NOMO-1 treated with dmso at 0.1 percent for 144 hours (cell line): Measurements from ENCODE around the gene OBP2A.

Source experiments
- DNase-seq: peaks from one replicate; lab custom pipeline; 2025; ENCODE audit not compliant: unreplicated experiment; lab: John Stamatoyannopoulos, UW

The OBP2A gene

GRCh38 chr9:135551456-135551855, 5.5 kb downstream of the OBP2A start:
- no peak for DNase-seq

DNA sequence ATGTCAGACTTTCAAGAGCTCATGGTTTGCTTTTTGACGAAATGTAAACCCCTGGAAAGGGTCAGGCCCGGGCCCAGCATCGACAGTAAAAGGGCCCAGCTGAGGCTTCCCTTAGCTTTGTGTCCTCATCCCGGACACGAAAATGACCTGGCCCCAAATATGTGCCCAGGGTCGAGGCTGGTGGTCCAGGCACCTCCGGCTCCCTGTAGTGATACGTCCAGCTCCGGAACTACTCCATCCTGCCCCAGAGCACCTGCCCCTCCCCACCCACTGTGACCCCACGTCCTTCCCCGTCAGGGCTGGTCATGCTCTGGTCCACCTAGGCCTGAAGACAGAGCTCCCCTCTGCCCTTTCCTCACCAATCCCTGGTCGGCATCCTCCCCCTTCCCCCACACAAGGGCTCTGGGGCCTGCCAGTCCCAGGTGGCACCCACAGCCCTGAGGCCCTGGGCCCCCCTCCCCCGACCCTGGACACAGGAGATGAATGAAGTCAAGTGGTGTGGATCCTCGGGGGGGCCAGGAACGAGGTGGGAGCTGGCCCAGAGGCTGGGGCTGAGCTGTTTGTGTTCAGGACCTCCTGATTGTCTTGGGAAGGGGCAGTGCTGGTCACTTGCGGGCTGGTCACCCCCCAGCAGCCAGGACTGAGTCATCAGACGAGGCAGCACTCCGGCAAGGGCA, 6.2 kb downstream of the OBP2A start:
- no peak for DNase-seq

DNA sequence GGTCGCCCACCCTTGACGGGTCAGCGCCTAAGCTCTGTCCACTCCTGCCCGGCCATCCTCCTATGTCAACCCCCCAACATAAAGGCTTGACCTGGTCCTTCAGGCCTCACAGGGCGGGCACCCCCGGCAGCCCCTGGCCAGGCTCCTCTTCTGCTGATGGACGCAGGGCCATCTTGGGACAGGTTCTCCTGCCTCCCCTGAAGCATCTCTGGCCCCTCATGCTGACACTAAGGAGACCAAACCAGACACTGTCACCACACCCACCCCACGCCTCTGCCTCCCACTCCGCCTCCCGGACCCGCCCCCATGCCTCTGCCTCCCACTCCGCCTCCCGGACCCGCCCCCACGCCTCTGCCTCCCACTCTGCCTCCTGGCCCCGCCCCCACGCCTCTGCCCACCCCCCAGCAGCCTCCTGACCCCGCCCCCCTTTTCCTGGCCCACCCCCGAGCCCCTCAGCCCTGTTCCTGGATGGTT, 6.8 kb downstream of the OBP2A start:
- DNase-seq: no peak

GRCh38 chr9:135554718-135555117, 8.8 kb downstream of the OBP2A start:
- DNase-seq: no peak

GRCh38 chr9:135555203-135555602, 9.3 kb downstream of the OBP2A start:
- no peak for DNase-seq

DNA sequence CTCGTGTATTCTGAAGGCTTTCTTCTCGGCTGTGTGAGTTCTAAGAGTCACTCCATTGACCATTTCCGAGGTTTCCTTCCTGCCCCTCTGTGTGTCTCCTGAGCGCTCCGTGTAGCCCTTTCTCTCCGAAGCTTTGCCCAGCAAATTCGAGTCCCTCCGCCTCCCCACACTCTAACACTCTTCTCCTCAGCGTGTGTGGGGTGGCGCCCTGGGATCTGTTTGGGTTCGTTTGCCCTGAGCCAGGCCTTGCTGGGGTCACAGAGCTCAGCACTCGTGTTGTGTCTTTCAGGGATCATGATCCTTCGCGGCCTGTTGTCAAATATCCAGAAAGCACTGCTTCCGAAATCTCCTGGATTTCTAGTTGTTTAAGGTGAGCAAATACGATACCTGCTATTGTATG, 10.0 kb downstream of the OBP2A start:
- no peak for DNase-seq

GRCh38 chr9:135559606-135560005, 13.7 kb downstream of the OBP2A start:
- DNase-seq: no peak

- no peak for DNase-seq
Observed at GRCh38 chr9:135561391-135562234, 15.7 kb downstream of the OBP2A start, which contains the start of gene PAEP. Gene PAEP, plus strand, starts transcription at chr9:135561756.

GRCh38 chr9:135562235-135562745, 16.4 kb downstream of the OBP2A start:
- DNase-seq: no peak

GRCh38 chr9:135563039-135563476, 17.1 kb downstream of the OBP2A start:
- no peak for DNase-seq

- no peak for DNase-seq
Observed at GRCh38 chr9:135563858-135564257, 17.9 kb downstream of the OBP2A start.

DNA sequence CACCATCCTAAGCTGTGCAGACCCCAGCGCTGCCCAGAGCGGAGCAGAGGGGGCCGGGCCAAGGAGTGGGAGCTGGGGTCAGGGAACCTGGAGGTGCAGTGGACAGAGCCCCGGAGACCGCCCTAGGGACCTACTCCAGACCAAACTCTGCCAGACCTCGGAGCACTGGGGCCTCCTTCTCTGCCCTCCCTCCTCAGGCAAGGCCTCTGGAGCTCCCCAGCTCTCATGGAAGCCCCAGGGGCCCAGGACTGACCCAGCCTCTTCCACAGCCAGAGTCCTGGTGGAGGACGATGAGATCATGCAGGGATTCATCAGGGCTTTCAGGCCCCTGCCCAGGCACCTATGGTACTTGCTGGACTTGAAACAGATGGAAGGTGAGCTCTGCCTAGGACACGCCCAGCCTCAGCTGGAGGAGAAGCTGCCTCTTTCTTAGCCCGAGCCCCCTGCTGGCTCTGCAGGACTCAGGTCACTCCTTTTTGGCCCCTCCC, 19.3 kb downstream of the OBP2A start:
- DNase-seq: no peak

DNA sequence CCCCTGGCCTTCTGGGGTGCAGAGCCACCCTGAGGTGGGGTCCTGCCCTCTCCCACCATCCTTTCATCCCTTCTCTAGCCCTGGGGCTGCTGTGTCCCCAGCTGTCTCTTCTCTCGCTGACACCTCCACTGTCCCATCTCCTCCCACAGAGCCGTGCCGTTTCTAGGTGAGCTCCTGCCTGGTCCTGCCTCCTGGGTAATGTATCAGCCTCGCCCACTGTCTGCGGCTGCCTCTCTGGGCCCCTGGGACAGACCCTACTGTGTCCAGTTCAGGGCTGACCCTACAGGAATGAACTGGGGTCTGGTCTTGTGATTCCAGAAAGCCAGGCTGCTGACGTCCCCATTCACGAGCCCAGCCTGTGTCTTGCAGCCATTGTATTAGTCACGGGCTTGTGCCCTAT, 19.7 kb downstream of the OBP2A start:
- no peak for DNase-seq

- no peak for DNase-seq
Observed at GRCh38 chr9:135566552-135566951, 20.6 kb downstream of the OBP2A start.

DNA sequence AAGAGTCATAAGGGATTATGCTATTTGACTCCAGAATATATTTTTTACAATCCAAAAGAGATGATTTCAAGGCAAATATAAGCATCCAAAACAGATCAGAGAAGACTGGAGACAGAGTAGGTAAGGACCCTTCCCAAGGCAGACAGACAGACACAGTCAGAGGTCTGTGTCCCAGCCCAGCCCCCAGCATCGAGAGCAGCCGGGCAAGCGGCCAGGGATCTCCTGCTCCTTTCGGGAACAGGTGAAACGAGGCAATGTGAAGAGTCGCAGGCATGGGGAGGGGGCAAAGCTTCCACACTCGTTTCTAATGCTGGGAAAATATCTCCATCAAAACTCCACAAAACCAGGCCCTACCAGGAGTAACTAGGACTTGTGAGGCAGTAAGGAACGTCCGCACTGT, 21.4 kb downstream of the OBP2A start:
- DNase-seq: no peak

DNA sequence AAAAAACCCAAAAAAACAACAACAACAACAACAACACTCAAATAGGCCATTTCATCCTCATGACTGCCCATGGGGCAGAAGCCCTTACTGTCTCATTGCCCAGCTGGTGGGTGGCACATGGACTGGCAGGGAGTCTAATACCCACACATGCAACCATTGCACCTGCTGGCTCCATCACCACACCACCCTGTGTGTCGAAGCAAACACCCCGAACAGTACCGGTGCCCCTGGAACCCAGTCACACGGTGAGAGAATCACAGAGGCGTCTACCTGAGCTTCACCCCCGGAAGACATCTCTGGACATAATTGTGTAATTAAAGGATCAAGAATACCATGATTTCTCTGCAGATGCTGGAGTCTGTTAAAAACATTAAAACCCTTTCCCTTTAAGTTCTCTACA, 22.1 kb downstream of the OBP2A start:
- DNase-seq: no peak

DNA sequence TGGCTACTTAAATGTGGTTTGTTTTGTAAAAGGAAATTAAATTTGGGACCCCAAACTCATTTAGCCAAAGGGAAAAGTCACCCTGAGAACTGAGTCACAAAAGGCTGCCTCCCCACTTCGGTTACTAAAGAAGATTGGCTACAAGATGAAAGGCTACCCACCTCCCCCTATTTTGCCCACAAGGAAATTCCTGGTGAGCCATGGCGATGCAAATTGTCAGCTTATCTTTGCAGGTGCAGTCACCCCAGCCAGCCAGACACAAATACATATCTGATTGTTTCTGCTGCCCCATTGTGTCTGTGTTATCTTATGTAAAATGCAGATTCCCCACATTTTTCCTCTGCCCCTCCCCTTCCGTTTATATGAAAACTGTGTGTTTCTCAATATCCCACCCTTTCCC, 24.5 kb downstream of the OBP2A start:
- DNase-seq: no peak

DNA sequence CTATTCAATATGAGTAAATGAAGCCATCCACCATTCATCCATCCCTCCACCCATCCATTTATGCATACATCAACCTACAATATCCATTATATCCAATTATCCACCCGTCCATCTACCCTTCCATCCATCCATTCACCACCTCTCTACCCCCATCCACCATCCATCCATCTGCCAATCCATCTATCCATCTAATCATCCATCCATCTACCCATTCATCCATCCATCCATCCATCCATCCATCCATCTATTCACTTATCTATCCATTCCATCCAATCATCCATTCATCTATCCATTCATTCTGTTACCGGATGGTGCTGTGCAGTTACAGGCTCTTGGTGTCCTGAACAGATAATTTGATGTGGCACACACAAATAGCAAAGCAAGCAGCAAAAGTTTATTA, 26.3 kb downstream of the OBP2A start:
- no peak for DNase-seq

DNA sequence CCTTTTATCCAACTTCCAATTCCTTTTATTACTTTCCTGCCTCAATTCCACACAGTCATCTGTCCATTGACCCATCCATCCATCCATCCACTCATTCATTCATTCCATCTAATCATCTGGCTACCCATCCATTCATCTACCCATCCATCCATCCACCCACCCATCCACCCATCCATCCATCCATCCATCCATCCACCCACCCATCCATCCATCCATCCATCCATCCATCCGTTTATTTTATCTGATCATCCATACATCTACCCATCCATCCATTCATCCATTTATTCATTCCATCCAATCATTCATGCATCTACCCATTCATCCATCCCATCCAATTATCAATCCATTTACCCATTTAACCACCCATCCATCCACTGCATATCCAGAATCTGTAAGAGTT, 27.2 kb downstream of the OBP2A start:
- no peak for DNase-seq

DNA sequence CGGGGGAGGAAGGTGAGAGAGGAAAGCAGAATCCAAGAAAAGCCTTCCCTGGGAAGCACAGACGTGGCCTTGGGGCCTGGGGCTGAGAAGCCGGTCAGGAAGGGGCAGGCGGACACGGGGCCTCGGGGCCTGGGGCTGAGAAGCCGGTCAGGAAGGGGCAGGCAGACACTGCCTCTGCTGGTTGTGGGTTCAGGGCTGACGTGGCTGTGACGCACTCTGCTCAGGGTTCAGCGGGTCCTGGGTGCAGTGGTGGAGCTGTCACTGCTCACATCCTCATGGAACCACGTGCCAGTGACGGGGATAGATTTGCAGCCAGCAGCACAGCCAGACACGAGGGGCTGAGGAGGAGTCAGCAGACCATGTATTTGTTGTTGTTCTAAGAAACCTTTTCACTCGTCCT, 28.4 kb downstream of the OBP2A start:
- no peak for DNase-seq

GRCh38 chr9:135574943-135575342, 29.0 kb downstream of the OBP2A start:
- DNase-seq: no peak
